ENCODE data around the gene RNF4. TPM values are rescaled to one million over a fixed set of nuclear protein-coding genes. Genes with fewer than 3 reads are reported as not detected.
"Not testable (repeated sequence)": the region's sequence is repeated elsewhere in the genome, so short reads cannot be mapped to it uniquely, and the experiment has no call there.

Gene RNF4
- total RNA-seq, 1 experiment from 2014 or later, result 81.4 TPM

DNA sequence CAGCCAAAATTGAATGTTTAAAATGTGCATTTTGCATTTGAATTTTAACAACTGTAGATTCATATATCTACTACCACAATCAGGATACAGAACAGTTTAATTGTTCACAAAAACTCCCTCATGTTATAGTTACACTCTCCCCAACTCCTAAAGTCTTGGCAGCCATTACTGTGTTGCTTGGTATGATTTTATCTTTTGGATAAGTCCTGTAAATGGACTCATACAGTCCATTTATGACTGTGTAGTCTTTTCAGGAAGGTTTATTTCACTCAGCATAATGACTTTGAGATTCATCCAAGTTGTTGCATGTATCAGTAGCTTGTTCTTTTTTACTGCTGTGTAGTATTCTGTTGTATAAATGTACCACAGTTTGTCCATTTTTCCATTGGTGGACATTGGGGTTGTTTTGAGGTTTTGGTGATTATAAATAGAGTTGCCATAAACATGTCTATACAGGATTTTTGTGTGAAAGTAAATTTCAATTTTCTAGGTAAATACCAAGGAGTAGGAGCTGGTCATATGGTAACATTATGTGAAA, 77.4 kb downstream of the RNF4 start:
- POLR2A ChIA-PET, result interaction anchor here (0.6 to 1.0 kb wide), 2 partner anchors 12 to 111 kb away, joined by 3 to 4 read pairs; no protein-coding TSS in a partner anchor
- BruUV-seq (replicated peaks), result no TSS peak
- Mint-ChIP-seq H3K4me1 (ENCODE audit: insufficient read depth, unreplicated experiment) (no peaks in the 10 kb centered on the region), H3K27ac (ENCODE audit: low read depth, unreplicated experiment) (no peak overlapping the region), H3K9me3 (ENCODE audit: unreplicated experiment) (no peaks in the 10 kb centered on the region), H3K4me3 (ENCODE audit: unreplicated experiment) (no peak overlapping the region), H3K27me3 (ENCODE audit: insufficient read depth, unreplicated experiment) (no peaks in the 10 kb centered on the region), H3K36me3 (ENCODE audit: insufficient read depth, unreplicated experiment) (peaks cover 4% of the 10 kb centered on the region)
- DNase-seq (ENCODE audit: unreplicated experiment), result no peak
- CTCF ChIA-PET, result interaction anchor here (0.6 kb wide), 2 partner anchors 10 to 905 kb away, joined by 3 to 5 read pairs; no protein-coding TSS in a partner anchor
- no peak for TF ChIP-seq CTCF (IDR thresholded peaks at IDR 0.05; ENCODE audit: unreplicated experiment)
- intact Hi-C loops (cut with micrococcal nuclease), result no loop called here

GRCh38 chr4:2546961-2547691, 78.2 kb downstream of the RNF4 start:
- BruUV-seq (replicated peaks); intact Hi-C loops (cut with micrococcal nuclease); H3K27me3 Mint-ChIP-seq (ENCODE audit: insufficient read depth, unreplicated experiment); H3K36me3 Mint-ChIP-seq (ENCODE audit: insufficient read depth, unreplicated experiment); H3K4me1 Mint-ChIP-seq (ENCODE audit: insufficient read depth, unreplicated experiment); DNase-seq (ENCODE audit: unreplicated experiment); H3K9me3 Mint-ChIP-seq (ENCODE audit: unreplicated experiment); H3K4me3 Mint-ChIP-seq (ENCODE audit: unreplicated experiment); H3K27ac Mint-ChIP-seq (ENCODE audit: low read depth, unreplicated experiment): not testable (repeated sequence)
- ChIA-PET POLR2A (interaction anchor here (0.6 to 1.0 kb wide), 2 partner anchors 11 to 111 kb away, joined by 3 to 4 read pairs; no protein-coding TSS in a partner anchor), CTCF (interaction anchor here (0.6 kb wide), 2 partner anchors 9 to 904 kb away, joined by 3 to 5 read pairs; no protein-coding TSS in a partner anchor)

DNA sequence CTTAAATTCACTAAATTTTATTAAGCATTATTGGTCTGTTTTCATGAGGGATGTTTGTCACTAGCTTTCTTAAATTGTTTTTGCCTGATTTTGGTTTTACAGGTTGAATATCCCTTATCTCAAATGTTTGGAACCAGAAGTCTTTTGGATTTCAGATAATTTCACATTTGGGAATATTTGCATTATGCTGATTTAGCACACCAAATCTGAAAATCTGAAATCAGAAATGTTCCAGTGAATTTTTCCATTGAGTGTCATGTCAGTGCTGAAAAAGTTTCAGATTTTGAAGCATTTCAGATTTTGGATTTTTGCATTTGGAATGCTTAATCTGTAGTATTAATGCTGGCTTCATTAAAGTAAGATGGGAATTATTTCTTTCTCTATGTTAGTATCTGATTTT, 82.2 kb downstream of the RNF4 start:
- H3K27ac Mint-ChIP-seq (ENCODE audit: low read depth, unreplicated experiment), result no peak overlapping the region
- no peak for DNase-seq (ENCODE audit: unreplicated experiment)
- no peaks in the 10 kb centered on the region for H3K27me3 Mint-ChIP-seq (ENCODE audit: insufficient read depth, unreplicated experiment)
- intact Hi-C loops (cut with micrococcal nuclease), result no loop called here
- no TSS peak for BruUV-seq (replicated peaks)
- TF ChIP-seq CTCF (IDR thresholded peaks at IDR 0.05; ENCODE audit: unreplicated experiment), result no peak
- CTCF ChIA-PET, result interaction anchor here (0.6 kb wide), 1 partner anchor 57 kb away, joined by 3 read pairs; no protein-coding TSS in a partner anchor
- POLR2A ChIA-PET, result no interaction called here
- H3K36me3 Mint-ChIP-seq (ENCODE audit: insufficient read depth, unreplicated experiment), result peaks cover 9% of the 10 kb centered on the region
- no peaks in the 10 kb centered on the region for H3K9me3 Mint-ChIP-seq (ENCODE audit: unreplicated experiment)
- no peaks in the 10 kb centered on the region for H3K4me1 Mint-ChIP-seq (ENCODE audit: insufficient read depth, unreplicated experiment)
- no peak overlapping the region for H3K4me3 Mint-ChIP-seq (ENCODE audit: unreplicated experiment)

- no peaks in the 10 kb centered on the region for H3K27me3 Mint-ChIP-seq (ENCODE audit: insufficient read depth, unreplicated experiment)
- H3K4me1 Mint-ChIP-seq (ENCODE audit: insufficient read depth, unreplicated experiment), result no peaks in the 10 kb centered on the region
- no TSS peak for BruUV-seq (replicated peaks)
- H3K4me3 Mint-ChIP-seq (ENCODE audit: unreplicated experiment), result no peak overlapping the region
- ChIA-PET CTCF (interaction anchor here (0.6 to 1.5 kb wide), 3 partner anchors 12 to 309 kb away, joined by 3 read pairs; no protein-coding TSS in a partner anchor), POLR2A (no interaction called here)
- no peaks in the 10 kb centered on the region for H3K9me3 Mint-ChIP-seq (ENCODE audit: unreplicated experiment)
- DNase-seq (ENCODE audit: unreplicated experiment), result no peak
- peaks cover 18% of the 10 kb centered on the region for H3K36me3 Mint-ChIP-seq (ENCODE audit: insufficient read depth, unreplicated experiment)
- TF ChIP-seq CTCF (IDR thresholded peaks at IDR 0.05; ENCODE audit: unreplicated experiment), result no peak
- no peak overlapping the region for H3K27ac Mint-ChIP-seq (ENCODE audit: low read depth, unreplicated experiment)
- intact Hi-C loops (cut with micrococcal nuclease), result no loop called here
Measured at GRCh38 chr4:2552806-2553205, 83.9 kb downstream of the RNF4 start.

Data from MCF 10A (cell line).